NCI-H748 treated with DMSO at 0.1 percent for 48 hours (cell line): ENCODE data around the gene HEPACAM2.
A peak's percentile ranks its signal among the peaks of the same experiment; 100 is the strongest.

ENCODE experiments used
- DNase-seq: peaks from one replicate; lab custom pipeline; 2025; lab: John Stamatoyannopoulos, UW

The HEPACAM2 gene

GRCh38 chr7:93202594-93203250, 23.5 kb downstream of the HEPACAM2 start:
- DNase-seq = peak; percentile 55

GRCh38 chr7:93198472-93198871, 27.8 kb downstream of the HEPACAM2 start:
- DNase-seq = no peak

GRCh38 chr7:93196336-93196735, 29.9 kb downstream of the HEPACAM2 start:
- DNase-seq = no peak

GRCh38 chr7:93194386-93194785, 31.9 kb downstream of the HEPACAM2 start:
- DNase-seq = no peak

GRCh38 chr7:93188870-93189634, 37.2 kb downstream of the HEPACAM2 start:
- DNase-seq = no peak

GRCh38 chr7:93185303-93186027, 40.8 kb downstream of the HEPACAM2 start:
- no peak for DNase-seq

- no peak for DNase-seq
Measured at GRCh38 chr7:93179173-93179572, 47.1 kb downstream of the HEPACAM2 start.

GRCh38 chr7:93178213-93178612, 48.1 kb downstream of the HEPACAM2 start:
- peak; percentile 77 for DNase-seq

GRCh38 chr7:93176992-93177580, 49.2 kb downstream of the HEPACAM2 start:
- DNase-seq = no peak

GRCh38 chr7:93175219-93175618, 51.0 kb downstream of the HEPACAM2 start:
- no peak for DNase-seq

GRCh38 chr7:93172683-93173082, 53.6 kb downstream of the HEPACAM2 start:
- DNase-seq = no peak

- DNase-seq = no peak
Measured at GRCh38 chr7:93171606-93172226, 54.6 kb downstream of the HEPACAM2 start.

- no peak for DNase-seq
Measured at GRCh38 chr7:93165447-93165846, 60.8 kb downstream of the HEPACAM2 start.

GRCh38 chr7:93164766-93165165, 61.5 kb downstream of the HEPACAM2 start:
- no peak for DNase-seq

GRCh38 chr7:93161181-93161762, 65.0 kb downstream of the HEPACAM2 start:
- DNase-seq = no peak

- no peak for DNase-seq
Measured at GRCh38 chr7:93160410-93160809, 65.9 kb downstream of the HEPACAM2 start.

- no peak for DNase-seq
Measured at GRCh38 chr7:93159490-93159889, 66.8 kb downstream of the HEPACAM2 start.

GRCh38 chr7:93156884-93157283, 69.4 kb downstream of the HEPACAM2 start:
- no peak for DNase-seq

GRCh38 chr7:93150200-93150835, 76.0 kb downstream of the HEPACAM2 start:
- no peak for DNase-seq

- no peak for DNase-seq
Measured at GRCh38 chr7:93148727-93149126, 77.5 kb downstream of the HEPACAM2 start.

- no peak for DNase-seq
Measured at GRCh38 chr7:93148144-93148543, 78.1 kb downstream of the HEPACAM2 start, which contains the start of gene SAMD9L. TSS of gene SAMD9L (minus strand) at chr7:93148385. CDS start at chr7:93135971, 12,414 bp downstream.
